Stimulated activated CD8-positive, alpha-beta memory T cell treated with anti-CD3 and anti-CD28 coated beads, Interleukin-12 subunit alpha, Interleukin-12 subunit beta, amount 100 ng/mL, for 24 hours (primary cell): ENCODE data around the gene VMAC.
"Not testable (repeated sequence)": the region's sequence is repeated elsewhere in the genome, so short reads cannot be mapped to it uniquely, and the experiment has no call there.

Experiments used
- DNase-seq: peaks from one replicate; pipeline ENCODE4 v3.0.0-alpha.2; 2020; ENCODE audit errors: extremely low read depth

VMAC gene

GRCh38 chr19:5904352-5905113 is at the start of gene VMAC:
VMAC (plus strand) TSS chr19:5904872; CDS start chr19:5904891, 19 bp downstream.
- peak; percentile 100 for DNase-seq

GRCh38 chr19:5855151-5855550 is 49.5 kb upstream of the VMAC start:
- DNase-seq = not testable (repeated sequence)

- no peak for DNase-seq
These were observed 47.2 kb upstream of the VMAC start for GRCh38 chr19:5857203-5858081.

- no peak for DNase-seq
These were observed 41.5 kb upstream of the VMAC start for GRCh38 chr19:5863030-5863665.

- DNase-seq = no peak
These were observed 40.5 kb upstream of the VMAC start for GRCh38 chr19:5864013-5864720.

- no peak for DNase-seq
These were observed 39.8 kb upstream of the VMAC start for GRCh38 chr19:5864725-5865486.

- no peak for DNase-seq
These were observed 38.9 kb upstream of the VMAC start for GRCh38 chr19:5865772-5866171.

GRCh38 chr19:5867201-5868136 is 37.2 kb upstream of the VMAC start:
- no peak for DNase-seq

- DNase-seq = no peak
These were observed 33.7 kb upstream of the VMAC start for GRCh38 chr19:5870986-5871394.

GRCh38 chr19:5873617-5874199 is 31.0 kb upstream of the VMAC start:
- no peak for DNase-seq

- DNase-seq = not testable (repeated sequence)
These were observed 30.2 kb upstream of the VMAC start for GRCh38 chr19:5874496-5874895.

GRCh38 chr19:5877427-5877826 is 27.2 kb upstream of the VMAC start:
- DNase-seq = no peak

- no peak for DNase-seq
These were observed 26.8 kb upstream of the VMAC start for GRCh38 chr19:5877882-5878281.

- no peak for DNase-seq
These were observed 24.5 kb upstream of the VMAC start for GRCh38 chr19:5880196-5880595.

GRCh38 chr19:5880604-5881078 is 24.0 kb upstream of the VMAC start:
- no peak for DNase-seq

- no peak for DNase-seq
These were observed 23.0 kb upstream of the VMAC start for GRCh38 chr19:5881543-5882299.

- no peak for DNase-seq
These were observed 22.2 kb upstream of the VMAC start for GRCh38 chr19:5882421-5882968.

- DNase-seq = not testable (repeated sequence)
These were observed 21.4 kb upstream of the VMAC start for GRCh38 chr19:5883157-5883873.
